Body of pancreas (tissue), 4 donors: ENCODE data around the gene DERL2. TPM values are rescaled to one million over a fixed set of nuclear protein-coding genes. Genes with fewer than 3 reads are reported as not detected.

Experiments
- ATAC-seq: fragments of 150-250 bp; one replicate; pipeline ENCODE4 v1.9.1; 2016
- DNase-seq, 4 donors: peaks; one replicate each; pipeline ENCODE4 v3.0.0-alpha.2; 2019
- H3K27ac ChIP-seq, 4 donors: fragments of 200-600 bp; sonication (generic); 1 replicate in 3 of 4; 2 replicates in 1 of 4; pipeline versions ENCODE4 v1.5.1 to v1.6.1; 2016 to 2019; ENCODE audit warnings: mild to moderate bottlenecking in 1 of 4, mixed read lengths in 1 of 4, moderate library complexity in 1 of 4
- H3K27me3 ChIP-seq, 2 donors: fragments of 200-600 bp; sonication (generic); one replicate each; pipeline ENCODE4 v1.6.0; 2016; ENCODE audit warnings: mild to moderate bottlenecking in 1 of 2
- H3K36me3 ChIP-seq, 2 donors: fragments of 200-600 bp; sonication (generic); replicated peaks in 1 of 2; 2 replicates each; pipeline ENCODE4 v1.5.1; 2016; ENCODE audit warnings: low read depth in 2 of 2; ENCODE audit not compliant: insufficient read depth in 1 of 2
- H3K4me1 ChIP-seq: fragments of 200-600 bp; sonication (generic); one replicate; pipeline ENCODE4 v1.6.0; 2016
- H3K4me3 ChIP-seq, 2 donors: fragments of 200-600 bp; sonication (generic); 1 replicate in 1 of 2; 2 replicates in 1 of 2; pipeline ENCODE4 v1.5.1; 2016 to 2019
- H3K9me3 ChIP-seq, 3 donors: fragments of 200-600 bp; sonication (generic); 1 replicate in 2 of 3; 2 replicates in 1 of 3; pipeline ENCODE4 v1.5.1; 2016
- POLR2A ChIP-seq, 3 donors: fragments of 450-650 bp; IDR thresholded peaks; one replicate each; pipeline ENCODE4 v1.6.1; 2016; ENCODE audit warnings: antibody characterized with exemption in 3 of 3, mild to moderate bottlenecking in 2 of 3
- WGBS, 2 donors: methylation state at CpG; one replicate each; pipeline ENCODE4 v1.1.5; 2017; 5-methylcytosine and 5-hydroxymethylcytosine counted together
- intact Hi-C: fragments of 100-400 bp; cut with DNase I; formaldehyde crosslinking; loops from one replicate; pipeline ENCODE4 v1.15.1; 2023
- total RNA-seq, 2 donors: library from RNA; depleted of rRNA; stranded (reverse); fragments of >200 nt; gene quantifications; one replicate each; pipeline ENCODE4 v1.1.0, GENCODE V29; 2016
- TF ChIP-seq, protein P1 (sequence below), 7 experiments: fragments of 450-650 bp in 4 of 7; fragments of 200-600 bp in 3 of 7; sonication (generic) in 3 of 7; IDR thresholded peaks; one replicate each; pipeline ENCODE4 v1.5.1; 2016 to 2019; ENCODE audit warnings: antibody characterized with exemption in 7 of 7

Gene DERL2
- total RNA-seq, 2 donors from 2014 or later, result 25.4 to 42.5 TPM

DNA sequence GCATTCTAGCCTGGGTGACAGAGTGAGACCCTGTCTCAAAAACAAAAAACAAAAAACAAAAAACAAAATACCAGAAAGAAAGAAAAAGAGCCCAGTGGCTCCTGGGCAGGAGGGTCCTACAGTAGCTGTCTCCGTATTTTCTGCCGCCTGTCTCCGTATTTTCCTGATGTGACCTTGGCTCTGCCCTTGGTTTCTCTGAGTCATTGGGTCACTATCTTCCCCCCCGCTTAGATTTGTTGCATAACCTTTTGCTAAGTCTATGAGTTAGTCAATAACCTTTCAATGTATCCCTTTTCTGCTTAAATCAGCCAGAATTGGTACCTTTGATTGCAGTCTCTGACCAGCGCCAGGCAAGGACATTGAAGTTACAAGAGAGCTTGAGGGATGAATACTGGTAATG is 37.3 kb upstream of the DERL2 start:
- Histone ChIP-seq H3K4me1 (no peaks in the 10 kb centered on the region), H3K27me3 (no peaks in the 10 kb centered on the region), H3K27ac (no peak overlapping the region), H3K9me3 (no peaks in the 10 kb centered on the region), H3K36me3 (no peaks in the 10 kb centered on the region), H3K4me3 (no peak overlapping the region)
- DNase-seq, result no peak
- no peak for ATAC-seq
- intact Hi-C loops, result no loop called here
- 56 to 66% methylated on average over 5 of the region's 5 CpGs for WGBS, 2 donors
- TF ChIP-seq, protein P1, sequence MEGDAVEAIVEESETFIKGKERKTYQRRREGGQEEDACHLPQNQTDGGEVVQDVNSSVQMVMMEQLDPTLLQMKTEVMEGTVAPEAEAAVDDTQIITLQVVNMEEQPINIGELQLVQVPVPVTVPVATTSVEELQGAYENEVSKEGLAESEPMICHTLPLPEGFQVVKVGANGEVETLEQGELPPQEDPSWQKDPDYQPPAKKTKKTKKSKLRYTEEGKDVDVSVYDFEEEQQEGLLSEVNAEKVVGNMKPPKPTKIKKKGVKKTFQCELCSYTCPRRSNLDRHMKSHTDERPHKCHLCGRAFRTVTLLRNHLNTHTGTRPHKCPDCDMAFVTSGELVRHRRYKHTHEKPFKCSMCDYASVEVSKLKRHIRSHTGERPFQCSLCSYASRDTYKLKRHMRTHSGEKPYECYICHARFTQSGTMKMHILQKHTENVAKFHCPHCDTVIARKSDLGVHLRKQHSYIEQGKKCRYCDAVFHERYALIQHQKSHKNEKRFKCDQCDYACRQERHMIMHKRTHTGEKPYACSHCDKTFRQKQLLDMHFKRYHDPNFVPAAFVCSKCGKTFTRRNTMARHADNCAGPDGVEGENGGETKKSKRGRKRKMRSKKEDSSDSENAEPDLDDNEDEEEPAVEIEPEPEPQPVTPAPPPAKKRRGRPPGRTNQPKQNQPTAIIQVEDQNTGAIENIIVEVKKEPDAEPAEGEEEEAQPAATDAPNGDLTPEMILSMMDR (IDR thresholded peaks at IDR 0.05), result no peak
- TF ChIP-seq POLR2A (IDR thresholded peaks at IDR 0.05), result no peak

DNA sequence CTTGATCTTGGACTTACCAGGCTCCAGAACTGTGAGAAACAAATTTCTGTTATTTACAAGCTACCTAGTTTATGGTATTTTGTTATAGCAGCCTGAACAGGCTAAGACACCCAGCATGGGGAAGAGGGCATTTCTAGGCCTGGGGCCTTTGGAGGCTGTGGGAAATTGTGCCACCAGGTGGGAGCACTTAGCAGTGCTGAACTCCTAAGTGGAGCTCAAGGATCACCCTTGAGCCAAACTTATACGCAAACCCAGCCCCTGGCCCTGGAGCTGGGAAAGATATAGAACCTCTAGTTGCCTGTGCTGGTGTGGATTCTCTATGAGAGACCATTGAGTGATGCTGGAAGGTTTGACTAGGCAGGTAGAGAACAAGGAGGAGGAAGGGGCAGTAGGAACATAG is 36.5 kb upstream of the DERL2 start:
- ATAC-seq (no peak), DNase-seq (no peak)
- no peaks in the 10 kb centered on the region for H3K36me3 ChIP-seq
- no peak overlapping the region for H3K4me3 ChIP-seq
- no peaks in the 10 kb centered on the region for H3K27me3 ChIP-seq
- 80 to 100% methylated on average over 1 of the region's 1 CpG for WGBS, 2 donors
- intact Hi-C loops, result no loop called here
- H3K4me1 ChIP-seq, result no peaks in the 10 kb centered on the region
- H3K9me3 ChIP-seq, result no peaks in the 10 kb centered on the region
- H3K27ac ChIP-seq, result no peak overlapping the region
- TF ChIP-seq POLR2A (IDR thresholded peaks at IDR 0.05), result no peak
- TF ChIP-seq, protein P1 (IDR thresholded peaks at IDR 0.05), result no peak

DNA sequence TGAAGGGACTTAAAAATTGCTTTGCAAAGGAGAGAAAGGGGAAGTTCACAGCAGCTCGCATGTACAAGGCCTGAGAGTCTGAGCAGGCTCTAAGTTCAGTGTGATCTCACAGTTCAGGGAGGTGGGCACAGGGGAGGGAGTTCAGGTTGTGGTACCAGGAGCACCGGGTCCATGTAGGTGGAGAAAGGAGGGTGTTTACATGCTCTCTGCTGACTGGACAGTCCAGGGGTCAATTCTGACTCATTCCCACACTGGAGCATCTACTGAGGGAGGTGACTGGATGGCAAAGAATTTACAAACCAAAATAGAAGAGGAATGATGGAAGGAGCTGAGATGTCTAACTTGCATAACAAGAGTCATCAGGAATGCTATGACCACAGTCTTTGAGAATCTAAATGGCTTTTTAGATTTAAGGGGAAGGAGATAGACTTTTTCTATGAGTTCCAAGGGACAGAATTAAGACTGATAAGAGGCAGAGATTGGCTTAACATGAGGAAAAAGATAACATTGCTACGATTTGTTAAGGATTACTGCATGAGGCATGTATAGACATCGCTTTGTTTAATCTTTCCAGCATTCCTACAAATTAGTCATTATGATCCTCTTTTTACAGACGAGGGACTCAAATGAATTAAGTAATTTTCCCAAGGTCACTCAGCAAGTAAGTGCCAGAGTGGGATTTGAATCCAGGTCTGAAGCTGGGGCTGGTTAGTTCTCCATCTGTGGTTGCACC is 30.2 kb upstream of the DERL2 start:
- H3K4me1 ChIP-seq, result no peaks in the 10 kb centered on the region
- WGBS, 2 donors, result 50 to 54% methylated on average over 5 of the region's 5 CpGs
- TF ChIP-seq, protein P1 (IDR thresholded peaks at IDR 0.05), result no peak
- no peak for TF ChIP-seq POLR2A (IDR thresholded peaks at IDR 0.05)
- H3K9me3 ChIP-seq, result no peaks in the 10 kb centered on the region
- peak in 1 of 4 donors; percentile 11 for DNase-seq
- no peaks in the 10 kb centered on the region for H3K36me3 ChIP-seq
- H3K4me3 ChIP-seq, result no peak overlapping the region
- H3K27ac ChIP-seq, result no peak overlapping the region
- no peaks in the 10 kb centered on the region for H3K27me3 ChIP-seq
- ATAC-seq, result no peak
- intact Hi-C loops, result no loop called here

DNA sequence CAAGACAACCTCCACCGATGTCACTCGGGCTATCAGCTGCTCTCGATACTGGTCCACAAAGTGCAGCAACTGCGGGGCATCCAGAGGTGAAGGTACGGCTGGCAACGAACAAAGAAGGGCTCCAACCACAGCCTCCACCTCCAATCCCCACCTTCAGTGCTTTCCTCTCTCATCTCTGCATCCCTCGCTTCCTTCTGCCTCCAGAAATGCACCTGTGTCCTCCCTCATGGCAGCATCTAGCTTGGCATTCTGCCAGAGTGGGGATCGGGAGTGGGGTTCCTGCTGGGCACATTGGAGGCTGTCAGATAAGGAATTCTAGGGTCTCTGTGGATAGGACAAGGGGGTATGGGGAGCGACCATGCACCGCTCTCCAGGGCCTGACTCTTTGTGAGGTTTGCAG is 29.0 kb upstream of the DERL2 start:
- intact Hi-C loops, result no loop called here
- Histone ChIP-seq H3K36me3 (no peaks in the 10 kb centered on the region), H3K4me1 (no peaks in the 10 kb centered on the region), H3K27ac (no peak overlapping the region), H3K9me3 (no peaks in the 10 kb centered on the region), H3K4me3 (no peak overlapping the region), H3K27me3 (no peaks in the 10 kb centered on the region)
- DNase-seq, result no peak
- ATAC-seq, result no peak
- no peak for TF ChIP-seq POLR2A (IDR thresholded peaks at IDR 0.05)
- TF ChIP-seq, protein P1 (IDR thresholded peaks at IDR 0.05), result no peak
- 81 to 84% methylated on average over 8 to 10 of the region's 10 CpGs for WGBS, 2 donors

DNA sequence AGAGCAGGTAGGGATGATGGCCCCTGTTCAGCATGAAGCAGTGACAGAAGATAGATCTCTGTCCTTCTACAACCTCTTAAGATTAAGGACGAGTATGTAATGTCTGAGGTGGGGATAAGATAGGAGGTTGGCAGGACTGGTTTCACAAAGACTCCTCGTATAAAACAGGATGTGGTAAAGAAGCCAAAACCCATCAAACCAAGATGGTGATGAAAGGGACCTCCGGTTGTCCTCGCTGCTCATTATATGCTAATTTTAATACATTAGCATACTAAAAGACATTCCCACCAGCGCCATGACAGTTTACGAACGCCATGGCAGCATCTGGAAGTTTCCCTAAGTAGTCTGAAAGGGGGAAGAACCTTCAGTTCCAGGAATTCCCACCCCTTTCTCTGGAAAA is 27.6 kb upstream of the DERL2 start:
- Histone ChIP-seq H3K27ac (no peak overlapping the region), H3K9me3 (no peaks in the 10 kb centered on the region), H3K36me3 (no peaks in the 10 kb centered on the region), H3K27me3 (no peaks in the 10 kb centered on the region), H3K4me1 (no peaks in the 10 kb centered on the region), H3K4me3 (no peak overlapping the region)
- intact Hi-C loops, result no loop called here
- ATAC-seq (no peak), DNase-seq (no peak)
- 48 to 54% methylated on average over 7 of the region's 7 CpGs for WGBS, 2 donors
- TF ChIP-seq, protein P1 (IDR thresholded peaks at IDR 0.05), result no peak
- TF ChIP-seq POLR2A (IDR thresholded peaks at IDR 0.05), result no peak
